VCaP (cell line): ENCODE data around the gene CMTM3.

ENCODE experiments used
- H3K27ac ChIP-seq: fragments of 450-650 bp; 2 replicates; pipeline ENCODE4 v1.5.1; 2017
- TF ChIP-seq, protein P1 (sequence below): fragments of 450-650 bp; conservative IDR thresholded peaks from 2 replicates; pipeline ENCODE4 v1.5.1; 2017; ENCODE audit warnings: mild to moderate bottlenecking, moderate library complexity

CMTM3 gene

DNA sequence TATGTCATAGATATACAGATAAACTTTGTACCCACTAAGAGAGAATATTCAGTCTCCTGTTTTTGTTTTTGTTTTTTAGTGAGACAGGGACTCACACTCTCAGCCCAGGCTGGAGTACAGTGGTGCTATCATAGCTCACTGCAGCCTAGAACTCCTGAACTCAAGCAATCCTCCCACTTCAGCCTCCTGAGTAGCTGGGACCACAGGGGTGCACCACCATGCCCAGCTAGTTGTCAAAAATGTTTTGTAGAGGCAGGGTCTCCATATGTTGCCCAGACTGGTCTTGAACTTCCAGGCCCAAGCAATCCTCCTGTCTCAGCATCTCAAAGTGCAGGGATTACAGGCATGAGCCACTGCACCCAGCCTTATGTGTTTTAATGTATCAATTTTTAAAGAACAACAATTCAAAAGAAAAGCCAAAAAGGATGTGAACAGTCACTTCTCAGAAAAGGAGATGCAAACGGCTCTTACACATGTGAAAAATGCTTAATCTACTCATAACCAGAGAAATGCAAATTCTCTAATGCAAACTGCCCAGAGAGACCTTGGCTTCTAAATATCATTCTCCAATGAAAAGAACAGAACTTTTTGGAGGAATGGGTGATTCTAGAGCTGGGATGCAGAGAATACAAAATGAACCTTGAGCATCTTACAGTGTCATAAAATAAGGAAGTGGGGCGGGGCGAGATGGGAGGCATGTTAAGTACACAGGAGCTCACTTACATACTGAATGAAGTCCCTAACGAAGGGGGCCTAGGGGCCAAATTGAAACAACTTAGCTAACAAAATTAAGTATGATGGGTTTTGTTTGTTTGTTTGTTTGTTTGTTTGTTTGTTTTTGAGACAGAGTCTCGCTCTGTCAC lies 7.3 kb upstream of the CMTM3 start:
- TF ChIP-seq, protein P1, sequence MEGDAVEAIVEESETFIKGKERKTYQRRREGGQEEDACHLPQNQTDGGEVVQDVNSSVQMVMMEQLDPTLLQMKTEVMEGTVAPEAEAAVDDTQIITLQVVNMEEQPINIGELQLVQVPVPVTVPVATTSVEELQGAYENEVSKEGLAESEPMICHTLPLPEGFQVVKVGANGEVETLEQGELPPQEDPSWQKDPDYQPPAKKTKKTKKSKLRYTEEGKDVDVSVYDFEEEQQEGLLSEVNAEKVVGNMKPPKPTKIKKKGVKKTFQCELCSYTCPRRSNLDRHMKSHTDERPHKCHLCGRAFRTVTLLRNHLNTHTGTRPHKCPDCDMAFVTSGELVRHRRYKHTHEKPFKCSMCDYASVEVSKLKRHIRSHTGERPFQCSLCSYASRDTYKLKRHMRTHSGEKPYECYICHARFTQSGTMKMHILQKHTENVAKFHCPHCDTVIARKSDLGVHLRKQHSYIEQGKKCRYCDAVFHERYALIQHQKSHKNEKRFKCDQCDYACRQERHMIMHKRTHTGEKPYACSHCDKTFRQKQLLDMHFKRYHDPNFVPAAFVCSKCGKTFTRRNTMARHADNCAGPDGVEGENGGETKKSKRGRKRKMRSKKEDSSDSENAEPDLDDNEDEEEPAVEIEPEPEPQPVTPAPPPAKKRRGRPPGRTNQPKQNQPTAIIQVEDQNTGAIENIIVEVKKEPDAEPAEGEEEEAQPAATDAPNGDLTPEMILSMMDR, result no peak
- H3K27ac ChIP-seq, result no peak overlapping the region

DNA sequence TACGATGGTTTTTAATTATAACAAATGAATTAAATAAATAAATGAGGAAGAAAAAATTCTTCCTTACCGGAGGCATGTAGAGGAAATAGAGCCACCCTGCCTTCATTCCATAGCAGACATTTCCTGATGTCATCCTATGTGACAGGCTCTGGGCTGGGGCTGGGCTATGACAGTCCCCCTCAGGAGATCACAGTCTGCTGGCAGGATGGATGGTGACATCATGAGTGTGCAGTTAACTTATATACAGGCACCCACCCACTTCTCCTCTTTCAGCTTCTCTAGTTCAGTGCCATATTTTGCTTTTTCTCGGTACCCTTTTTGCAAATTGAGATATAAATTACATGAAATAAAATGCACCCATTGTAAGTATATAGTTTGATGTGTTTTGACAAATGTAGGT lies 6.4 kb upstream of the CMTM3 start:
- H3K27ac ChIP-seq, result no peak overlapping the region
- TF ChIP-seq, protein P1, result no peak

DNA sequence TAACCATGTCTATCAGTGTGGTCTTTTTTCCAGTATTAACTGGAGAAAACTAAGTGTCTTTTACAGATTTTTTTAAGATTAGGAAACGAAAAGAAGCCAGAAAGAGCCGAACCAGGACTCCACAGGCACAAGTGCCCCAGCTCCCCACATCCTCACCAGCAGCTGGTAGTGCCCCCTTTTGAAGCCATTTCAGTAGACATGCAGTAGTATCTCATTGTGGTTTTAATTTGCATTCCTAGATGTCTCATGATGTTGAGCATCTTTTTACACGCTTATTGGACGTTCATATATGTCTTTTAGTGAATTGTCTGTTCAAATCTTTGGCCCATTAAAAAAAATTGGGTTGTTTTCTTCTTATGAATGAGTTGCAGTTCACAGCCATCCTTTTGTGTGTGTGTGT lies 4.8 kb upstream of the CMTM3 start:
- TF ChIP-seq, protein P1, result no peak
- H3K27ac ChIP-seq, result no peak overlapping the region

DNA sequence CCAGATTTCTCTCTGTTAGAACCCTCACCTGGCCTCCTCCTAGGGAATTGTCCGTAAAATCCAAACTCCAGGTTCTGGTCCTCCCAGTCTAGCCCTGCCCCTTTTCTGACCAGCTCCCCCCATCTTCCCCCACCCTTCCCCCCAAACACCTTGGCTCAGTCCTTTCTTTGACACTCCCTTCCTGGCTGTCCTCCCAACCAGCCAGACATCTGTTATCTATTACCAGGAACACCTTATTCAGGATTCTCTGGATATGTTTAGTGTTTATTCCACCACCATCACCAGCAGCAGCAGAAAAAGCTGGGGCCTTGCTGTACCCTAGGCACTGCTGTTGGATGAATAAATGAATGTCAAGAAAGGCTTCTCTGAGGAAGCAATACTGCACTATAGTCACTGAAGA lies 4.0 kb upstream of the CMTM3 start:
- TF ChIP-seq, protein P1, result no peak
- no peak overlapping the region for H3K27ac ChIP-seq

DNA sequence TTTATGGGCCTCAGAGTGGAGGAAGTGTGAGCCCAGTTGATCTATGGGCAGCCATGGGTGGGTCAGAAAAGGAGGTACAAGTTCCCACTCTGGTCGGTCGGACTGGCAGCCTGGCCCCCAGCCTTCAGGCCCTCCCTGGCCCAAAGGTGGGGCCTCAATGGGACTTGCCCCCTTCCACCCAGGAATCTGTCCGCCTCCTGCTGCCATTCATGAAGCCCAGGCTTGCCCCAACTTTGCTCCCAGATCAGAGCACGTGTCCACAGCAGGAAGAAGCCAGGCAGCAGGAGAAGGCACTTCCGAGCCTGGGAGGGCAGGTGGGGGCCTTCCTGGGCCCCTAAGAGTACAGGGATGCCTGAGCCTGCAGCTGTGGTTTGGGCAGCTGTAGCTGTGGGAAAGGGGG lies 3.0 kb upstream of the CMTM3 start:
- H3K27ac ChIP-seq, result no peak overlapping the region
- TF ChIP-seq, protein P1, result no peak

DNA sequence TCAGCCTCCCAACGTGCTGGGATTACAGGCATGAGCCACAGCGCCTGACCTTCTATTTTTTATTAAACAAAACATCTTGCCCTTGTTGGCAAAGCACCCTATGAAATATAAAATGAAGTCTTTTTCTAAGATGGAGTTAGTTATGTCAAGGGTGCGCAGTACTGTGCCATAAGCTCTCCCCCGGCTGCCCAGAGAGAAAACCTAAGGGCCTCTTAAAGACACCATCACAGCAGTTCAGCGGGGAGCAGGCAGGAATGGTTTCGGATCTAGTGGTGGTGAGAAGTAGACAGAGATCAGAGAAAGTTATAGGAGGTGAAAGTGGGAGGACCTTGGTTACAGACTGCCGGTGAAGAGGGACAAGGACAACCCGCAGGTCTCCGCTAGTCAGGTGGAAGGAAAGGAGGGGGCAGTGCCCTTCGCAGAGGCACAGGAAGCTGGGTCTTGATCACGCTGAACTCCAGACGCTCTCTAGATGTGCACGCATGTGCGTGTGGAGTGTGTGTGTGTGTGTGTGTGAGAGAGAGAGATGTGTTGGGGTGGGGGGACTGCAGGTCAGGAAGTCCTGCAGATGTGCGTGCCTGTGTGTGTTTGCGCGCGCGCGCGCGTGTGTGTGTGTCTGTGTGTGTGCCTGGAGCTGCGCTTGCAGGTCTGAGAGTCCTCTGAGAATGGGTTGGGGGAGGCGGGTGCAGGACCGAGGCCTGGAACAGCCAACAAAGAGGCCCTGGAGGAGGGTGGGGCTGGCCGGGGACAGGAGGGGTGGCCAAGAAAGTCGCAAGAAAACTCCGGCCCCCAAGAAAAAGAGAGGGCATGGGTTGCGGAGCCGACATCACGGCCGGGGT lies 748 bp upstream of the CMTM3 start:
- H3K27ac ChIP-seq, result peak overlapping the region; percentile 70

More for the DNA sequence above, 748 bp upstream of the CMTM3 start:
- TF ChIP-seq, protein P1, result no peak
